ENCODE measurements around the gene WEE2. TPM values are rescaled to one million over a fixed set of nuclear protein-coding genes. Genes with fewer than 3 reads are reported as not detected.

The WEE2 gene
- total RNA-seq, 1 donor from 2014 or later: not detected

GRCh38 chr7:141698247-141699015 lies 9.7 kb upstream of the WEE2 start:
- Mint-ChIP-seq H3K4me3 (peak overlapping the region; percentile 4), H3K4me1 (peaks cover 30% of the 10 kb centered on the region), H3K27ac (ENCODE audit: unreplicated experiment) (no peak overlapping the region), H3K9me3 (no peaks in the 10 kb centered on the region), H3K27me3 (ENCODE audit: low read depth) (peaks cover 17% of the 10 kb centered on the region), H3K36me3 (ENCODE audit: low read depth) (no peaks in the 10 kb centered on the region)
- no peak for DNase-seq (ENCODE audit: low read depth, low spot score)
- no peak for TF ChIP-seq CTCF (conservative IDR thresholded peaks at IDR 0.05)

GRCh38 chr7:141699860-141700259 lies 8.3 kb upstream of the WEE2 start:
- DNase-seq (ENCODE audit: low read depth, low spot score): no peak
- no peak for TF ChIP-seq CTCF (conservative IDR thresholded peaks at IDR 0.05)
- Mint-ChIP-seq H3K36me3 (ENCODE audit: low read depth) (no peaks in the 10 kb centered on the region), H3K9me3 (no peaks in the 10 kb centered on the region), H3K4me1 (peaks cover 26% of the 10 kb centered on the region), H3K27me3 (ENCODE audit: low read depth) (peaks cover 30% of the 10 kb centered on the region), H3K4me3 (peak overlapping the region; percentile 91), H3K27ac (ENCODE audit: unreplicated experiment) (no peak overlapping the region)

DNA sequence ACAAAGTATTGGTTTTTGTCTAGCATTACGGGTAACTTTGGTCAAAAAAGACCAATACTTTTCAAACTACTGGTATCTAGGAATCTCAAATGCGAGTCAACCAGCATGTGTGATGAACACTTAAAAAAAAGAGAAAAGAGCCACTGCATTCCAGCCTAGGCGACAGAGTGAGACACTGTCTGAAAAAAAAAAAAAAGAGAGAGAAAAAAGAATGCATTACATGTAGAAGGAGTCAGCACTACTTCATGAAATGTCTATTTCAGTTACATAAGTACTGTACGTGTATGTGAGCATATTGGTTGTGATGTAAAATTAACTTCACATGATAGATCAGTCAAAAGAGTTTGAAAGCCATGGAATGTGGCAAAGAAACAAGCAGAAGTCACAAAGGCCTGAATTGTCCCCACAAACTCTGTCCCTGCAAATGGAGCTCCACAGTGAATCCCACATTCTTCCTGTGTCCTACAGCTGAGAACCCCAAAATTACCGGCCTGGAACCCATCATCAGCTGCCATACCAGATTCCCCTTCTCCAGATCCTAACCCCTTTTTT lies 7.8 kb upstream of the WEE2 start:
- peaks cover 33% of the 10 kb centered on the region for H3K27me3 Mint-ChIP-seq (ENCODE audit: low read depth)
- H3K27ac Mint-ChIP-seq (ENCODE audit: unreplicated experiment): peak overlapping the region; percentile 79
- peaks cover 26% of the 10 kb centered on the region for H3K4me1 Mint-ChIP-seq
- no peak for DNase-seq (ENCODE audit: low read depth, low spot score)
- no peaks in the 10 kb centered on the region for H3K9me3 Mint-ChIP-seq
- H3K36me3 Mint-ChIP-seq (ENCODE audit: low read depth): no peaks in the 10 kb centered on the region
- no peak for TF ChIP-seq CTCF (conservative IDR thresholded peaks at IDR 0.05)
- peak overlapping the region; percentile 91 for H3K4me3 Mint-ChIP-seq

DNA sequence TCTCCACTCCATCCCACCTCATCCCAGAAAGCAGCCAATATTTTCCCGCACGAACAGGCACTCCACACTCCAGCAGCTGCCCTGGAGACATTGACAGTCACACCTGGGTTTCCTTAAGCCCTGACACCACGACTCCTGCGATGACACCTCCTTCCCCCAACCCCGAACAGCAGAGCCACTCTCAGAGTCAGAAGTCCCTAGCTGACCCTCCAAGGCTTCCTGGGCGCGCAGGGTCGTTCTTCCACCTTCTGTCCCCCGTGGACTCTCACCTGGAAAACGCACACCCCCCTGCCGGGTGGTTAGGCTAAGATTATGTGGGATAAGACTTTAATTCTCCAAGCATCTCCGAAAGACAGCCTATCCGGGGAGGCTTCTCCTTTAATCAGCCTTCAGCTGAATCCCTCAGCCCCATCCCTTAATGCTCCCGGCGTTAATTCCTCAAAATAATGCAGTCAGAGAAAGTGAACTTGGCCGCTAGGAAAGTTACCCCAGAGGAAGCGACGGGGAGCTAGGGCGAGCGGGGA lies 7.2 kb upstream of the WEE2 start:
- peaks cover 23% of the 10 kb centered on the region for H3K4me1 Mint-ChIP-seq
- no peak for TF ChIP-seq CTCF (conservative IDR thresholded peaks at IDR 0.05)
- H3K4me3 Mint-ChIP-seq: peak overlapping the region; percentile 91
- peaks cover 35% of the 10 kb centered on the region for H3K27me3 Mint-ChIP-seq (ENCODE audit: low read depth)
- no peak for DNase-seq (ENCODE audit: low read depth, low spot score)
- H3K27ac Mint-ChIP-seq (ENCODE audit: unreplicated experiment): peak overlapping the region; percentile 79
- H3K9me3 Mint-ChIP-seq: no peaks in the 10 kb centered on the region
- no peaks in the 10 kb centered on the region for H3K36me3 Mint-ChIP-seq (ENCODE audit: low read depth)

DNA sequence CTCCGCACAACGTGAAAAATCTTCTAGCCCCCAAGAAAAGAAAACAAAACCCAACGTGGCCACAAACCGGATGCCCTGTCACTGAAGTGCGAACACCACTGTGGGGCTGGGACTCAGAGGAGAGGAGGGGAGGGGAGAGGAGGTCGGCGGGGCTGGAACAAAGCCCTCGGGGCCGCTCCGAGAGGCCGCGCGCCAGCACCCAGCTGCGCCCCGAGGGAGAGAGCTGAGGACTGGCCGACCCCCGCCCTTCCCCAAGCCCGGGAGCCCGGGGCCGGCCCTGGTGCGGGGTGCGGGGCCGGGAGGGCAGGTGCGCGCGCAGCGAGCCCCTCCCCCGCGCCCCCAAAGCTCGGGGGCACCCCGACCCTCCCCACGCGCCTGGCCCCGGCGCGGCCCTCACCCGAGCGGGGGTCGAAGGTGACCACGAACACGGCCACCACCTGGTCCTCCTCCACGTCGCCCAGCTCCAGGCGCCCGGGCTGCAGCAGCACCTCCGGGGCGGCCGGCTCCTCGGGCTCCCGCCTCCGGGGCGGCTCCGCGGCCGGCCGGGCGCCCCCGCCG lies 6.6 kb upstream of the WEE2 start:
- Mint-ChIP-seq H3K4me1 (peaks cover 18% of the 10 kb centered on the region), H3K4me3 (peak overlapping the region; percentile 91), H3K36me3 (ENCODE audit: low read depth) (no peaks in the 10 kb centered on the region), H3K27ac (ENCODE audit: unreplicated experiment) (no peak overlapping the region), H3K27me3 (ENCODE audit: low read depth) (peaks cover 35% of the 10 kb centered on the region), H3K9me3 (no peaks in the 10 kb centered on the region)
- TF ChIP-seq CTCF (conservative IDR thresholded peaks at IDR 0.05): no peak
- peak; percentile 43 for DNase-seq (ENCODE audit: low read depth, low spot score)
